Suppressor macrophage treated with lipopolysaccharide for 1 hour (primary cell): ENCODE results near the gene CCDC12.
"Not testable (repeated sequence)": the region's sequence is repeated elsewhere in the genome, so short reads cannot be mapped to it uniquely, and the experiment has no call there.

ENCODE experiments used
- DNase-seq, 3 donors: peaks; one replicate each; pipeline ENCODE4 v3.0.0-alpha.2; 2020 to 2022

Gene CCDC12

DNA sequence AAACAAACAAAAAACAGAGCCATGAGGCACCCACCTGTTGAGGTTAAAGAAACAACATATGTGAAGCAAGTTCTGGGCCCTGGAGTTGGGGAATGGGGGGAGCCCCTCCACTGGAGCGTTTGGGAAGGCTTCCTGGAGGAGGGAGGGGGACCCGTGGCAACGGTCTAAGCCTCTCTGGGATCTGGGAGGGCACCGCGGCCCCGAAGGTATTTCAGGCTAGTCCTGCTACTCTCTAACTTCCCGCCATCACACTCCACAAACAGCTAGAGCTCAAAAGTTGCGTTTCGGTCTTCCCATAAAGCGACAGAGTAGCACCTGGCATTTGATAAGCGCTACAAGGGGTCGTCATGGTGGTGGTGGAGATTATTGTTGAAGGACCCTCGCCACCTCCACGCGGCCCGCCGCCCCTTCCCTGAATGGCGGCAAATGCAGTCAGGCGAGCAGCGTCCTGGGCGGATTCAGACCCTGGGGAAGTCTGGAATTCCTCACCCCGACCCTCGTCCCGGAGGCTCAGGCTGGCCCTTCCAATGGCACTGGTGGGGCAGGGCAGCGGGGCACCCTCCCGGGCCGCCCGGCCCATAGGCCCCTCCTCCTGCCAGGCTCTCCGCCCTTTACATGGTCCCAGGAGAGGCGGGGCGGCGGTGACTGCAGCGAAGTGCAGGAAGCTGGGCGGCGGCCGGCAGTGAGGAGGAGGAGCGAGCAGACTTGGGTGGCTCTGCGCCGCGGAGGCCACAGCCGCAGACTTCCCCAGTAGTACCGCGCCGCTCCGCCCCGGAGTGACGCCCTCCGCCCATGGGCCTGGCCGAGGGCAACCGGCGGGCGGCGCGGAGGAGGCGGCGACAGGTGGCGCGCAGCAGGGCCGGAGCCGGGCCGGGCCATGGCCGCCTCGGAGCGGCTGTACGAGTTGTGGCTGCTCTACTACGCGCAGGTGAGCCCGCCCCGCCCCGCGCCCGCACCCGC, 2.7 kb upstream of the CCDC12 start, which contains the start of gene NBEAL2:
TSS of gene NBEAL2 (plus strand) at position 682 of the 960 bp plus-strand sequence. CDS start at position 878, 196 bp downstream.
- peak; percentile 98 for DNase-seq

DNA sequence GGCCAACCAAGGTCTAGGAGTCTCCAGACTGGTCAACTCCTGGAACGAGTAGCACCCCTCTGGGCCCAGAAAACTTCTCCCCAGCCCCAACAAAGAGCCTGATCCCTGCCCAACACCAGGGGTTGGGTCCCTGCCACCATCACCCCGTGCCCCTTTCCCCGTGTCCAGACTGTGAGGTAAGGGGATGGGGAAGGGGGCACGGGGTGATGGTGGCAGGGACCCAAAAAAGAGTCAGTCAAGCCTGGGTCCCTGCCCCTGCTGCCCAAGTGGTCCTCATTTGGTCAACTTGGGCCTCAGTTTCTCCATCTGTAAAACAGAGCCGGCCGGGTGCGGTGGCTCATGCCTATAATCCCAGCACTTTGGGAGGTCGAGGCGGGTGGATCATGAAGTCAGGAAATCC, 1.8 kb upstream of the CCDC12 start:
- no peak for DNase-seq

DNA sequence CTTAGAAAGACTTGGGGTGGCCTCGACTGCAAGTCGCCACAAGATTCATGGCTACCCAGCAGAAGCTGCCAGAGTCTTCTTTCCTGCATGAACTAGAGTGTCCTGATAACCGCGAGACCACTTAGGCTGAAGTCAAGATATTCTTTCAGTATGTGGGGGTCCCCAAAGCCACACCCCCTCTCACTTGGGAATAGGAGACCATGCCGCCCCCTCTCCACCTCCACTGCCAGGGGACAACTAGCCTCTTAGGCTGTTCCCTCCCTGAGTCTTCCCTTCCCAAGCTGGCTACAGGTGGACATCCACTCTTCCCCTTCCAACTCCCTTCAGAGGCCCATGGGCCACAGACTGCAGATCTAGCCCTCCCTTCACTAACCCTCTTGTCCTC, 1.3 kb upstream of the CCDC12 start:
- no peak for DNase-seq

DNA sequence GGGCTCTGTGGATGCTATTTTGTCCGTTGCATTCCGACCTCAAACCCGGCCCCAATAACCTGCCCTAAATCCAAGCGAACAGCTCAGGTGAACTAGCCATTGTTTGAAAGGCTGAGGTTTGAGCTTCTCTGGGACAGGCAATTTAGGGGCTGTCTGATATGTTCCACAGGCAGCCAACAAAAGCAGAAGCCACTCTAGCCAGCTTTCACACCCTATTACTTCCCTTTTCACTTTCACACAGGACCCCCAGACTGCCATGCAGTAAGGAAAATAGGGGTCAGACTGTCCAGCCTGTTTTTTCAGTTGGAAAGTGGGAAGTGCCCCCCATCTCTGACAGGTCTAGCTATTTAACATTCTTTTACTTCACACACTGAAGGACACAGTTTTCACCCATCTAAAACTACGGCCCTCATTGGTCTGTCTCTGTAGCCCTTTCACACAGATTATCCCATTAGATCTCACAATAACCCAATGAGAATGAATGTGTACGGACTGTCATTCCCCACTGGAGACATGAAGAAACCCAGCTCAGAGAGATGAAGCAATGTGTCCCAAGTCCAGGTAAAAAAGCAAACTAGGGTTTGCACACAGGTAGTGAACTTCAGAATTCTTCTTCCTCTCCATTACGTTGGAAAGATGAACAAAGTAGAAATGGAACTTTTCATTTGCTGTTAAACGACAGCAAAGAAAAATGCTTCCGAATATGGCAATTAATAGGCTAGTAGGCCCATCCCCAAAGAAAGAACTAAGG, 1.9 kb downstream of the CCDC12 start:
- DNase-seq, result peak; percentile 49 to 58 (median 55)

DNA sequence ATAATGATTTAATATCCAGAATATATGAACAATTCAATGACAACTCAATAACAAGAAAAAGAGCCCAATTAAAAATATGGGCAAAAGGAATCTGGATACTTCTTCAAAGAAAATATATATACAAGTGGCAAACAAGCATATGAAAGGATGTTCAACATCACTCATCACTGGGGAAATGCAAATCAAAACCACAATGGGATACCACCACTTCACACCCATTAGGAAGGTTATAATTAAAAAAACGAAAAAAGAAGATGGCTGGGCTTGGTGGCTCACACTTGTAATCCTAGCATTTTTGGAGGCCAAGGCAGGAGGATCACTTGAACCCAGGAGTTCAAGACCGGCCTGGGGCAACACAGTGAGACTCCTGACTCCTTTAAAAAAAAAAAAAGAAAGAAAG, 4.1 kb downstream of the CCDC12 start:
- DNase-seq, result no peak

DNA sequence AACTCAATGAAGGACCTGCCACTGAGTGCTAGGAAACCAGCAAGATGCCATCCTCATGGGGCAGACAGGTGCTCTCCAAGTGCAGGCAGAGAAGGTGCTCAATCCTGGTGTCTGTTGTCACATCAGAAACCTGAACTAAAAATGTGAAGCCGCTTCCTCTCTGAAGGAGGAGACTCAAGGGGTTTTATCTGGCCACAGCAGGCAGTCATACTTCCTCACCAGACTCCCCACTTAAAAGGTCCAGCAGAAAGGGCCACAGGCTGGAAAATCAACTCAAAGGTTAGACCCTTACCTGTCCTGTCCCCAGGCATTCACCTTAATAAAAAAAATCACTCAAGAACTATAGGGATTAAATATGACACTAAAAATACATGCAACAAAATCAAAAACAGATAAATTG, 4.8 kb downstream of the CCDC12 start:
- DNase-seq, result peak in 2 of 3 donors; percentile 36 to 39

DNA sequence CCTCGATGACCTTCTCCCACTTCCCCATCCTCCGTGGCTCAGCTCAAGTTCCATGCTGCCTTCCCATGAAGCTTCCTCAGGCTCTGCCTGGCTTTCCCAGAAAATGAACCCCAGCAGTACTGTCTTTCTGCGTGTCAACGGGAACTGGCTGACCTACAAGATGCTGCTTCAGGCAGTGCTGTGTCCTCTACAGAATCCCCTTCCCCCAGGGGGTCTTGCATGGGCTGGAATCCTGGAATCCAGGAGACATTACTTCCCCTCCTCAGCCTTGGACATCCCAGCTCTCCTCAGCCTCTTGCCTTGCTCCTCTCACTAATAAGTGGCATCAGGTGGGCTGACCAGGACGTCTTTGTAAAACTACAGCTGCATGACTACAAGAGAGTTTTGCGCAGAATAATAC, 5.4 kb downstream of the CCDC12 start:
- DNase-seq, result no peak

DNA sequence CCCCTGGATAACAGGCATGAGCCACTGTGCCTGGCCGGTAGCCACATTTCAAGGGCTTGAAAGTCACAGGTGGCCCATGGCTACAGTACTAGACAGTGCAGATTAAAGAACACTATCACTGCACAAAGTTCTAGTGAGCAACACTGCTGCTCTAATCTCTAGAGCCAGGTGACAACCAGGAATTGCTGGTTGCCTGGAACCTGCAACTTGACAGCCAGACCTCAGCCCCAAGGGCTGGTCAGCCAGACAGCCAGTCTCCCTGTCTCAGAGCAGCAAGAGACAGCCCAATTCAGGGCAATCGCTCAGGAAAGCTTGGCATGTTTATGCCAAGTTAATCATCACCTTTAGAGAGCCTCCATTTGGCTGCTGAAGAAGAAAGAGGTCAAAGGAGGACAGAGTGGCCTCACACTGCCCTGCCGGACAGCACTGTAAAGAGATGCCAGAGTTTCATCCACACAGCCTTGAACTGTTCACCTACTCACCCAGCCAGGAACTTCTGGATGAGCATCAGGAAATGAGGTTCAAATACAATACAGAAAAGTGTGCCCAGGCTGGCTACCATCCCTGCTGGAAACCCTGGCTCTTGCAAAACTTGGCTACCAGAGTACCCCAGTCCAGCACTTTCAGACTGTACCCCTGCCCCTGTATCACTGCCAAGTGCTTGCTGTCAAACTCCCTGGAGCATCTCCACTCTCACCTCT, 6.0 kb downstream of the CCDC12 start:
- DNase-seq, result no peak

DNA sequence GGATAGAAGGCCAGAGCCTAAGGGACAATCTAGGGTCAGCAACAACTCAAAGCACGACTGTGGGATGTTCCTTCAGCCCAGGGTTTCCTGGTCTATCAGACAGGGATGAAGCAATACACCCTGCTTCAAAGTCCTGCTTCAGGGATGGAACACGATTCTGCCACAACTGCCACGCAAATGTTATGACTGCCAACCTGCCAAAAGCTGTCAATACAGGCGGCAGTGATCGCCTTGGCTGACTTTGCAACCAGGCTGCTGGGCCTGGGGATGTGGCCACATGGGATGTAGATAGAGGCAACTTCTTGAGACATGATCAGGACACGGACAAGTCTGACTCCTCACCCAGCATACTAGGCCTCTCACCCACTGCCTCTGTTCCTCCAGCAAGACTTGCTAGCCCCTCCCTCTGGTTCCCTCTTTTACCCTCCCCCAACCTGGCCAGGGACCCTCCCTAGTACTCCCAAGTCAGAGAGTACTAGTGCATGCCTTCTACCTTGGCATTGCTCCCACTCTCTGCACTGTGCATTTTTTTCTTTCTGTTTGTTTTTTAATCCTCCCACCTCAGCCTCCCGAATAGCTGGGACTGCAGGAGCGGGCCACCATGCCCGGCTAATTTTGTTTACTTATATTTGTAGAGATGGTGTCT, 7.6 kb downstream of the CCDC12 start:
- DNase-seq, result no peak

DNA sequence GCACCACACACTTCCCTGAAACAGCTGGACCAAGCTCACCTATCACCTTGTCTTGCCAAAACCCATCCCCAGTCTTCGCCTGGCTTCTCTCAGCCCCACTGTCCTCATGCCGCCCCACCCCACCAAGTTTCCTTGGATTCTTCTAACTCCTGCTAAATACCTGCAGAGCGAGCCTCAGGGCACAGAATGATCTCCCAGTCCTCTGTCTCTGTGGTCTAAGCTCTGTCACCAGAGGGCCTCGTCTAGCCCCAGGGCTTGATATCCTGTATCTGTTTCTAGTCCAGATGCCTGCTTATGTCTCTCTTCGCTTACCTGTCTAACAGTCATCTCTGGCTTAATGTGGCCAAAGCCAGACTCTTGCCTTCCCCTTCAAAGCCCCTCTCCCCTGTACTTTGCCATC, 9.7 kb downstream of the CCDC12 start:
- no peak for DNase-seq

DNA sequence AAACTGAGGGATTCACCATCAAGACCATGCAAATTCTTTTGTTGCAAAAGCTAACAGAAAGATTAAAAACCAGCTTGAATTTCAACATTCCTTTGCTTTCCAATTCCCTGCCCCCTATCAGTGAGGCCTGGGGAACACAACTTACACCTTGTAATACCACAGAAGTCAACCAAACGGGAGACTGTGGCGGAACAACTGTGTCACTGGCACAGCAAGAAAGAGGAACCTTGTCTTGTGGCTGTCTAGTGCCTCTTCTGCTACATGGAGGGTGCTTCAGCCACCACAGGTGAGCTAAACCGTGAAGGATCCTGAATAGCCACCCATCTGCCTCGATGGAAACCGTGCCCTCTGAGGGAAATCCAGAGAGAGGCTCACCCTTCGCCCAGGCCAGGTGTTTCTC, 11.4 kb downstream of the CCDC12 start:
- DNase-seq, result peak; percentile 61 to 70 (median 65)

DNA sequence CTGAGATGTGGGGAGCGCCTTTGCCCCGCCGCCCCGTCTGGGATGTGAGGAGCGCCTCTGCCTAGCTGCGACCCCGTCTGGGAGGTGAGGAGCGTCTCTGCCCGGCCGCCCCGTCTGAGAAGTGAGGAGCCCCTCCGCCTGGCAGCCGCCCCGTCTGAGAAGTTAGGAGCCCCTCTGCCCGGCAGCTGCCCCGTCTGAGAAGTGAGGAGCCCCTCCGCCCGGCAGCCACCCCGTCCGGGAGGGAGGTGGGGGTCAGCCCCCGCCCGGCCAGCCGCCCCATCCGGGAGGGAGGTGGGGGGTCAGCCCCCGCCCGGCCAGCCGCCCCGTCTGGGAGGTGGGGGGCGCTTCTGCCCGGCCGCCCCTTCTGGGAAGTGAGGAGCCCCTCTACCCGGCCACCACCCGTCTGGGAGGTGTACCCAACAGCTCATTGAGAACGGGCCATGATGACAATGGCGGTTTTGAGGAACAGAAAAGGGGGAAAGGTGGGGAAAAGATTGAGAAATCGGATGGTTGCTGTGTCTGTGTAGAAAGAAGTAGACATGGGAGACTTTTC, 12.4 kb downstream of the CCDC12 start:
- DNase-seq, result not testable (repeated sequence)

DNA sequence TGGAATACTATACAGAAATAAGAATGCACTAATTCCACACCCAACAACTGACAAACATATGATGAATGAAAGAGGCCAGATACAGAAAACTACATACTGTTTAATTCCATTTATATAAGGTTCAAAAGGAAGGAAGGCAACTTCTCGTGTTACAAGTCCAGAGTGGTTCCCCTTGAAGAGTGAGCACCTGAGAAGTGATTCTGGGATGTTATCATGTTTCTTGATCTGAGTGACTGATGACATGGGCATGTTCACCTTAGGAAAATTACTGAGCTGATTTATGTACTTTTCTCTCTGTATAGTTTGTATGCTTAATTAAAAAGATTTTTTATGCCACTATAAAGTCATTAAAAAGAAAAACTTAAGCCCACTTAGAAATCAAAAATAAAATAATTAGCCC, 13.6 kb downstream of the CCDC12 start:
- DNase-seq, result no peak

DNA sequence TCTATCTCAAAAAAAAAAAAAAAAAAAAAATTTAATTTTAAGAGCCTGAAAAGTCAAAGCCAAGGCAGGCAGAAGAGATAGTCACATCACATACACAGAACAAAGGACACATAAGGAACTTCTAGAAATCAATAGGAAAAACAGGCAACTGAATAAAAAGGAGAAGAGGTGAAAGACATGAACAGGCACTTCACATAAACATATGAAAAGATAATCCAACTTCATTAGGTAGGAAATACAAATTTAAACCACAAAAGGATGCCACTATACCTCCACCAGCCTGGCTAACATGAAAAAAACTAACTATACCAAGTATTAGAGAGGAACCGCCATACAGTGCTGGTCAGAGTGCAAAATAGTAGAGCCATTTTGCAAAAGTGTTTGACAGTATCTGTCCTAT, 14.1 kb downstream of the CCDC12 start:
- no peak for DNase-seq

DNA sequence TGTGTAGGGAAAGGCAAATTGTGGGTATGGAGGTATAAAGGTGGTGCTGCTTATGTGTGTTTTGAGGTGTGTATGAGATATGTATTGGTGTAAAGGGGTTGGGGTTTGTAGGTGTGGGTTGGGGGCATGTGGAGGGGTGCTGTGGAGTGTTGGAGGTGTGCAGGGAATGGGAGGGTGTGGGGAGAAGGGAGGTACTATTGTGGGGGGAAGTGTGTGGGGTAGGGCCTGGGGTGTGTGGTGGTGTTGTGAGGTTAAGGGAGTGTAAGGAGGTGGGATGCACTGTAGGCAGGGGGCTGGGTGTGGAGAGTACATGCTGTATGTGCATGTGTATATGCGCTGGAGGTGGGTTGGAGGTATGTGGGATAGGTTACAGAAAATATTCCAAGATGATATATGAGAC, 15.7 kb downstream of the CCDC12 start:
- no peak for DNase-seq

DNA sequence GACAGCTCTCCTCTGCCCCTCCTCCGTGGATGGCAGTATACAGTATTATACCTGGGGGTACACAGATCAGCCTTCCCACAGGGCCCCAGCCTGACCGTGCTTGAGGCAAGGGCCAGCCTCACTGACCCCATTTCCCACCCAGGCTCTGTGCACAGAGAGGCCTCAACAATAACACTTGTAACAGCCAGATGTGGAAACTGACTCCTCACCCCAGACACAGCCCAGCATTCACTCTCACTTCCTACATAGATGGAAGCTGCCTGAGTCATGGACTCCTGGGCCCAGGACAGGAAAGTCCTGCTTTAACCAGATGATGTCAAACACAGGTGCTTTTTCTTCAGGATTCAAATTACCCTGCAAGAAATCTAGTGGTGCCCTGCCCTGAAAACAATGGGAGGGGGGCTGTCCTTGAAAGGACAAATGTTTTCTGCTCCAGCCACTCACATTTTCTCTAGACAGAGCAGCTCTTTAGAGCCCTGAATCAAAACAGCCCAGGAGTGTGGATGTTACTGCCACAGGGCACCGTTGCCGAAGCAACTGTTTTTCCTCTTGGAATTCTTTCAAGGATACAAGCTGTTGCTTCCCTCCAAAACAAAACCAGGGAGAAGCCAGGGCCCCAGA, 16.4 kb downstream of the CCDC12 start:
- DNase-seq, result peak; percentile 79 to 81 (median 79)

DNA sequence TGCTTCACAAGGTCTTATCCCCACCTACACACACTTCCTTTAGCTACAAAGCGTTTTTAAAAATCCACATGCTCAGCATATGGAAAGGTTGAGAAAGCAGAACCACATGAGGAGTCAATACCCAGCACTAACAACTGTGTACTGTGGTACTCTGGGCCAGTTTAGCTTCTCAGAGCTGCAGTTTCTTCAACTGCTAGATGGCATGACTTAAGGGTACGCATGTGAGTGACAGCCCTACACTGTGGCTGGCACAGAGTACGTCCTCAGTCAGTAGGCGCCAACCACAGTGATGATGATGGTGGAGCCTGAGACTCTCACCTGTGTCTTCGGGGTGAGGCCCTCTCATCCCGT, 17.4 kb downstream of the CCDC12 start:
- DNase-seq, result peak; percentile 59 to 67 (median 65)

DNA sequence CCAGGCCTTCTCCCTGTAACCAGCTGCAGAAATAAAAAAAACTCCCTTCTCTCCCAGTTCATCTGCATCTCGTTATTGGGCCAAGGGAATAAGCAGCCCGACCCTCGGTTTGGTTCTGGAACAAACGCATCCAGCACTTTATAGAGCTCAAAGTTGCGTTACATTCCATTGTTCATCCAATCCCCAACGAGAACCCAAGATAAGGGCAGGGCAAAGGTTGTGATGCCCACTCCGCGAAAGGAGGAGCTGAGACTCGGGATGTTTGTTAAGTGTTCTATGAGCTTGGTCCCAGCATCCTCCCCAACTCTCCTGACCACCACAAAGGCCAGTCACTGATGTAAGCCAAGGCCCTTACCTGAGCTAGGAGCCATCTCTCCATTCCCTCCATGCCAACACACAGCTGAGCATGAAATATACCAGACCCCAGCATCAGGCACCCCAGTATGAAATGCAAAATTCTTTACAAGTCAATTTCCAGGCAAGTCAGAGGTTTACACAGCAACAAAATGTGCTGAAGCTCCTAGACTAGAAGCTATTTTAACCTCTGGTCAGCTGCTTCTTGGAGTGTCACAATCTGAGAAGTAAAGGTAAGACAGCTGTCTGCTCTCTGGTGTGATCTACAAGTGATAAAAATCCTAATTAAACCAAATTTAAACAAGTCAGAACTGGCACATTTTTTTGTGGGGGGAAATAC, 17.9 kb downstream of the CCDC12 start:
- no peak for DNase-seq

DNA sequence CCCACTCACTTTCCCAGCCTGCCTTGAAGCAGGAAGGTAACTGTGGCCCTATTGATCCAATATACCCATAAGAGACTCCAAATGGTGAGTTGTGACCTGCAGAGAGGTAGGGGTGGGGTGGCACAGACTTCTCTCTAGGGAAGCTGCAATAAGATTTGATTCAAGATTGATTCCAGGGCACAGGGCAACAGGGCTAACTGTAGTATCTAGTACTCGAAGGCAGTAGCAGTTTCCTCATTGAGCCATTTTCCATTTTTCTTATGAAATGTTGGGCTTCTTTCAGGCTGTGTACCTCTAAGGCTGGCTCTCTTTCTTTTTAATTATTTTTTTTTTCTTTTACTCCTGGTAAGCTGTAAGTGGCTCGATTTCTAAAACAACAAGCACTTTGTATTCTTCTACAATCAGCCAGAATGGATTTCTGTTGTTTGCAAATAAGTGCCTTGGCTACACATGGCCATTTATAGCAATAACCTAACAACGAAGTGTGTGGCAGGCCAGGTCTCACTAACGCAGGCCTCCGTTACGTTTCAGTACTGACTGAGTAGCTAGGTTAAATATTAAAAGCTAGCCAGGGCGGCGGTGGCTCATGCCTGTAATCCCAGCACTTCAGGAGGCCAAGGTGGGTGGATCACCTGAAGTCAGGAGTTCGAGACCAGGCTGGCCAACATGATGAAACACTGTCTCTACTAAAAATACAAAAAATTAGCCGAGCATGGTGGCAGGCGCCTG, 19.3 kb downstream of the CCDC12 start:
- DNase-seq, result no peak

DNA sequence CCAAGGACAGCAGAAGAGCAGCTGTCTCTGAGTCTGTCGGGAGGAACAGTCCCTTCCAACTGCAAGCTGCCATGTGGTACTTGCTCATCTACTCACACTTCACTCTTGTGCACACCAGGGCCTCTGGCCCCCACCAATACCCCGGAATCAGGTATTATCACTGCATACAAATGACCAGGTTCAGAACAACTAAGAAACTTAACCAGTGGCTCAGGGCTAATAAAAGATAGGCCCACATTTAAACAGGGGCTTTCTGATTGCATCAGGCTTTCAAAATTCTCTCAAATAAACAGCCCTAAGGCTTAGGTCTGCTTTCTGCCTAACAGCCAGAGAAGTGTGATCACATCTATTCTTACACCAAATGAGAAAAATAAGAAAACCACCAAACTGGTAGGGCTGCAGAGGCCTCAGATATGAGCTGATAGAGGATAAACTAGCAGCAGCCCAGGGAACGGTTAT, 20.7 kb downstream of the CCDC12 start:
- peak in 1 of 3 donors; percentile 36 for DNase-seq

DNA sequence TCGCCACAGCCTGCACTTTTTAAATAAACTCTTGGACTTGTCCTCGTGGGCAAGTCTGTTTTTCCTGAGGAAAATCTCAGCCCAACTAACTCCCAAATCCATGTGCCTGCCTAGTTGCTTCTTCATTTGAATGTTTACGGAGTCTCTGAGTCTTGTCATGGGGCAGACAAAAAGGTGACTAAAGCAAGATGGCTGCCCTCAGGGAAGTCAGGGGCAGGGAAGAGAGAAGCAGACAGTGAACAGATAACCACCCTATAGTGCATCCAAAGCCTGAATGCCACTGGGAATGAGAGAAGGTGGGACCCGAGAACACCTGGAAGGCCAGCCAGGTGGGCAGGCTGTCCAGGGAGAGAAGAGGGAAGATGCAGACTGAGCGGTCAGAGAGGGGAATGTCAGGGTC, 21.4 kb downstream of the CCDC12 start:
- DNase-seq, result no peak
